ENCODE measurements around the gene NOTCH2NLA. TPM values are rescaled to one million over a fixed set of nuclear protein-coding genes. Genes with fewer than 3 reads are reported as not detected.
A peak's percentile ranks its signal among the peaks of the same experiment; 100 is the strongest.
"Not testable (repeated sequence)": the region's sequence is repeated elsewhere in the genome, so short reads cannot be mapped to it uniquely, and the experiment has no call there.

NOTCH2NLA gene
- 16.8 TPM for total RNA-seq
- long read RNA-seq, transcript NOTCH2NLA-201 (5 exons, 1,874 nt) = major isoform, 17 of 27 reads
- long read RNA-seq, partial matches to known transcripts = 1 of 27 reads
- long read RNA-seq, other reads (novel, unspliced or antisense) = 8 of 27 reads

DNA sequence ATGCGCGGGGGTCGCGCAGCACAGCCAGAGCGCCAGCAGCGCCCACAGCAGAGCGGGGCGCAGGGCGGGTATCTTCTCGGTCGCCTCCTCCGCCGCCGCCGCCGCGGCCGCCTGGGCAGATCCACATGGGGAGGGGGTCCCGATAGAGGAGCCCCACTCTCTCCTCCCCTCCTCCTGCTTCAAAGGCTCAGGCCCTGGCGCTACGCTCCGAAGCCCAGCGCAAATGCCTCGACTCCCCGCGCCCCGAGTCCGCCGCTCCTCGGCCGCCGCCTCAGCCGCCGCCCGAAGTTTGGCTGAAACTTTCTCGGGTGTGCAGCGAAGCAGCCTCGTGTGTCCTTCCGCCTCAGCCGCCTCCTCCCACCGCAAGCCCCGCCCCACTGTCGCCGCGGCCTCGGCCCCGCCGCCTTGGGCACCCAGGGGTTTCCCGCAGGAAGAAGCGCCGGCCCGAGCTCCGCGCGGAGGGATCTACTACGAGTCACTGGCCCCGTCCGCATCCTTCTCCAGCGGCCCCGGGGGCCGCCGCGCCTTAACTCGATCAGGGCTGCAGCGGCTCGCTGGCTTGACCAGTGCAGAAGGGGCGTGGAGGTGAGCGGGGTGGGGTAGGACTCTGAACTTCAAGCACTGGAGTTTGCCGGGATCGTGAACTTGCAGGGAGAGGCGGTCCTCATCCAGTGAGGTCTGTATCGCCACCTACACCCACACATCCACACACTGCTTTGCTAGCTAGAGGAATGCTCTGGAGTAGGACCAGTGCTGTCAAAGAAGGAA lies at the start of gene NOTCH2NLA:
Gene NOTCH2NLA (minus strand): TSS at position 312 of the 768 bp plus-strand sequence. CDS start 39,684 bp downstream, outside the sequence.
- intact Hi-C loops (cut with DNase I) = not testable (repeated sequence)
- peak; percentile 75 for DNase-seq (ENCODE audit: low spot score)

DNA sequence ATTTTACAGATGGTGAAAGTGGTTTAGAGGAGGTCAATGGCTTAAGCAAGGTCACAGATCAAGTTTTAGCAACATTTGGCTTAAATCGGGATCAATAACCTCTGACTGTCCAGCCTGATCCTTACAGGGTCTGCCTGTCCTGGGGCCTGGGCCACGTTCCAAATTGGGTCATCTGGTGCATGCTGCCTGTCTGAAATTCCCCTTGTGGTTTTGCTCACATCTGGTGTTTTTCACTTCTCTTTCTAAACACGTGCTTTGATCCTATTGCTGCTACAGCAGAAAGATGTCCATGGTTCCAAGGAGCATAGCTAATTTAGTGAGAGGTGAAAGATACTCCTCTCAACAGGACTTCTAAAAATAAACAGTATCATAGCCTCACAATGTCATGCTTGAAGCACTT lies 49.5 kb upstream of the NOTCH2NLA start:
- DNase-seq (ENCODE audit: low spot score); intact Hi-C loops (cut with DNase I): not testable (repeated sequence)

DNA sequence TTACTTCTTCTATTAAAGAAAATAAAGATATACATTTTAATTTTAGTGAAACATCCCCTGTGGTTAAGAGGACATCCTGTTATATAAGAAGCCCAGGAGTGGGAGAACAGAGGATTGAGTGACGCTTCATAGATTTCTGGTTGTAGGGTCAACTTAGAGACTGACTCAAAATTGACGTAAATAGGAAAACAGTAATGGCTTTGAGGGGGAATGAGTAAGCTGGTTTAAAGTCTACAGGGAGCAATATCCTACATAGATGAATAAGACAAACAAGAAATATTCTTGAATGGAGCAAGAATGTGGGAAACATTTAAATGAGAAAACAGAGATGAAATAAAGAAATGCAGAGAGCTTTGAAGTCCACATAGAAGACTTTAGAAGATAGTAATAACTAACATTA lies 48.3 kb upstream of the NOTCH2NLA start:
- DNase-seq (ENCODE audit: low spot score); intact Hi-C loops (cut with DNase I): not testable (repeated sequence)

DNA sequence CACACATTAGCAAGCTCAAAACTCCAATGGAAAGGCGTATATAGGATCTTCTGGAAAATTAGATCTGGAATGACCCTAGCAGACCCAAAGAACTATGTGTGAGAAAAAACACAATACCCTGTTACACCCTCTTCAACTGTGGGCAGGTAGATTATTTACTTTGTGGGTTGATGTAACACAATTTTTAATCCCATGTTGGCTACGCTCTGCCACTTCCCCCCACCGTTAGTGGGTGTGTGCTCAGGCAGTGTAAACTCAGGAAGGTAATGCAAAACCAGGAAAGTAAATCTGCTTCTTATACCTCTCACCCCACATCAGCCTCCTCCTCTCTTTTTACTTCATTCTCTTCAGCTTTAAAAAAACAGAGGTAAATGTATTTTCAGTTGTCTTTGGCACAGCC lies 45.3 kb upstream of the NOTCH2NLA start:
- DNase-seq (ENCODE audit: low spot score); intact Hi-C loops (cut with DNase I): not testable (repeated sequence)

DNA sequence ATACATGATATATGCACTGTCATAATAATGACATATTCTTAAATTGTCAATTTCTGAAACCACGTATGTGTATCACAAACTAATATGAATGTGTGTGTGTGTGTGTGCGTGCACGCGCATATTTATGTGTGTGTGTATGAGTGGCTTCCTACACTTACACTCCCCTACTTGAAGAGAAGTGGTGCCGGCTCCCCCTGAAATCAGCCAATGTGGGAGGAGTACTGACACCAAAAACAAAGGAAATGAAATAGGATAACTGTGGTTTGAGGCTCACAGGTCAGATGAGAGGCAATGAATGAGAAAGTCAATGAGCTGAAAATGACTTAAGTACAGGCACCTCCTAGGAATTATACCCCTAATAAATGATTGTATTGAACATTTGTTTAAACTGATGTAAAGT lies 44.4 kb upstream of the NOTCH2NLA start:
- intact Hi-C loops (cut with DNase I); DNase-seq (ENCODE audit: low spot score): not testable (repeated sequence)

DNA sequence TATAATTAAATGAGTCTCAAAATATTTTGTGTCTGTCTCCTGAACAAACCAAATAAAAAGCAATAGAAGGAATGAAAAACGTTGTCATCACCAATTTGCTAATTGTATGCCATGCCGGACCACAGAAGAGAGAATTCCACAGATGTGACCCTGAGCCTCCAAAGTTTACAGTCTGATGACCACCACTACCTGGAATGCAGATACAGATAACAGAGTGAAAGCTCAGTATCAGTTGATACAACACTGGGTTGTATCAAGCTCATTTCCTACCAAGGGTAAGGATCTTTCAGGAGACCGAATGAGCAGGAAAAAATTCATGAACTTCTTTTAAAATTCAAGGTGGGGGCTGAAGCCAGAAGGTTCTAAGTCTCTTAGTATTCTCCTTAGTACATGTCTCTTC lies 43.9 kb upstream of the NOTCH2NLA start:
- intact Hi-C loops (cut with DNase I); DNase-seq (ENCODE audit: low spot score): not testable (repeated sequence)

DNA sequence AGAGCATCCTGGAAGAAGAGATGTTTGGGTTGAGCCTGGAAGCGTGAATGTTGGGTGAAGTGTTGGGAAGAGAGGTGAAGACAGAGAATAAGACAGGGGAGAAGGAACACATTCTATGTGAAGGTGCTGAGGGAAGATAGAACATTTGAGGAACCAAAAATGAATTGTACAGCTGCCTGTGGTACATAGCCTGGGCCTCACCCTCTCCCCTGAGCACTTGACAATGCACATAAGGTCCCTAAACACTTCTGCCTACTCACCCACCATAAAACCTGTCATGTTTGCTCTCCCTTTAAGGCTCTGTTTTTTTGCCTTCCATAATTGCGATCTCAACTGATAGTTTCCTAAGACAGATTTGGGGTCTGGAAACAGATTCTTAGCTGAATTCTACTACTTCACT lies 43.2 kb upstream of the NOTCH2NLA start:
- DNase-seq (ENCODE audit: low spot score); intact Hi-C loops (cut with DNase I): not testable (repeated sequence)

DNA sequence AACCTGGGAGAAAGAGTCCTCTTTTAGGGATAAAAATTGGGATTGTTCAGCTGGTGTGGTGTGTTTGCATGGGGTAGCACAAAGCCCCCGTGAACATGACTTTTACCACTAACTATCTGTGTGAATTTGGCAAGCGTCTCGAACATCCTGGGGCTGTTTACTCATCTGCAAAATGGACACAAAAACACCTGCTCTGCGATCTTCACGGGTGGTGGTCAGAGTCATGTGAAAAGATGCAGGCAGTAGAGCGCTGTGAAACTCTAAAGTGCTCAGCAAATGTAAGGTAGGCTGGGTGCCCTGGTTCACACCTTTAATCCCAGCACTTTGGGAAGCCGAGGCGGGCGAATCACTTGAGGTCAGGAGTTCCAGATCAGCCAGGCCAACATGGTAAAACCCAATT lies 41.3 kb upstream of the NOTCH2NLA start:
- DNase-seq (ENCODE audit: low spot score); intact Hi-C loops (cut with DNase I): not testable (repeated sequence)

DNA sequence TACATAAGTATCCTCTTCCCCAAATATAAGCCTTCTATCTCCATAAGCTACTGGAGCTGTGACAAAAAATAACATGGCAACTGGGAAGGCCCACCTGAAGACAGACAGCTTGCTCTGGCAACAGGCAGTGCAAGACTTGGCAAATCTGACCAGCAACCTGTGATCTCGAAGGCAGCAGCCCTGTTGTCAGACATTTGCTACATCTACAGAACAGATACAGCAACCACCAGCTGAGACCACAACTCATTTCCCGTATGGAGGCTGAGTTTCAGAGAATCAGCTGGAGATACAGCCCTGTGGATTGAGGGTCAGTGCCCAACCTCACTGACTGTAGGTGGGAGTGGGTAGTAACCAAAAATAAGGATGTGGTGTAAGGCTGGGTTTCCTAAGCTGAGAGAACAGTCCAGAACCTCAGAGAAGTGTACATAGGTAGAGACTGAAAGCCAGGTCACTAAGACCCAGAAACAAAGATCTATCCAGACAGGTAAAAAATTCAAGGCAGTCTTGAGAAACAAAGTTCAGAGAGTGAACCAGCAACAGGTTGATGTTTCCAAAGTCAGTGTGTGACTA lies 37.4 kb upstream of the NOTCH2NLA start:
- intact Hi-C loops (cut with DNase I); DNase-seq (ENCODE audit: low spot score): not testable (repeated sequence)

DNA sequence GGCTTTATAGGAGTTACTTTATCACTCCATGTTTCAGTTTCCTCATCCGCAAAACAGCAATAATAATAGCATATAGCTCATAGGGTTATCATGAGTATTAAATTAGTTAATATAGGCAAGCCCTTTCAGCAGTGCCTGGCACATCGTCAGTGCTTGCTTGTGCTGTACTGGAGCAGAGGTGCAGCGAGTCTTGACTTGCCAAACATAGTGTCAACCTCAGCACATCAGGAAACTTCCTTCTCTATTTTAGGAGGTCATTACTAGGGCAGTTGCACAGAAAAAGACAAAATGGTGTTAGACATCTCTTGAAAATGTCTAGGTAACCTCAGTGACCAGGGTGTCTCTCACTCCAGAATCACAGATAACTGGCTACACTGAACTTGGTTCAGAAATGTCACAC lies 35.9 kb upstream of the NOTCH2NLA start:
- intact Hi-C loops (cut with DNase I); DNase-seq (ENCODE audit: low spot score): not testable (repeated sequence)

DNA sequence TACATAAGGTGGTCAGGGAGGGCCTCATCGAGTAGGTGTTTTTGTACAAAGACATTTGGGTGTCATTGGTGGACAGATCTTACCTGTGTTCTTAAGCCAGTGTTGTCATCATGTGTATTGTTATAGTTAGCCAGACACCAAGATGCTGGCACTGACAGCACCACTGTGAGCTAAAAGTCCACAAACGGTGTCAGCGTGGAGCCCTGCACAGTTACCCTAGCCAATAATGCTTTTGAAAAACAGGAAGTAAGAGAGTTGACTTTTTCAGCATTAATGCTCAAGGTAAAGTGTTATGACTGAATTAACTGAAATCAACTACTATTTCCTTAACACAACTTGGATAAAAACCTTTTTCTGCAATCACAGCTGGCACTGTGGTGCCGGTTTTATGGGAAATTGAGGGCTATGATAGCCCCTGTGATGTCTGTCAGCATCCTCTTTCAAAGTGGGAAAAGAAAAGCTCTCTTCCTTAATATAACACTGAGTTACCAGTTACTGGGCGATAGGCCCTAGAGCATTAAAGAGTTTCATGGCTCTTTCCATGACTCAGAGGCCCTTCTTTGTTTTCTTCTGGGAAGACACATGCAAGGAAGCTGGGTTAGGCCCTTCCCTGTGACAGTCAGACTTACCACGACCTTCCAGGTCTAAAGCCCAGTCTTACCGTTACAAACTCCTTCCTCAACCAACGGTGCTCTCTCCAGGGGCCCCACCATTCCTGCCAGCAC lies 31.3 kb upstream of the NOTCH2NLA start:
- intact Hi-C loops (cut with DNase I); DNase-seq (ENCODE audit: low spot score): not testable (repeated sequence)

DNA sequence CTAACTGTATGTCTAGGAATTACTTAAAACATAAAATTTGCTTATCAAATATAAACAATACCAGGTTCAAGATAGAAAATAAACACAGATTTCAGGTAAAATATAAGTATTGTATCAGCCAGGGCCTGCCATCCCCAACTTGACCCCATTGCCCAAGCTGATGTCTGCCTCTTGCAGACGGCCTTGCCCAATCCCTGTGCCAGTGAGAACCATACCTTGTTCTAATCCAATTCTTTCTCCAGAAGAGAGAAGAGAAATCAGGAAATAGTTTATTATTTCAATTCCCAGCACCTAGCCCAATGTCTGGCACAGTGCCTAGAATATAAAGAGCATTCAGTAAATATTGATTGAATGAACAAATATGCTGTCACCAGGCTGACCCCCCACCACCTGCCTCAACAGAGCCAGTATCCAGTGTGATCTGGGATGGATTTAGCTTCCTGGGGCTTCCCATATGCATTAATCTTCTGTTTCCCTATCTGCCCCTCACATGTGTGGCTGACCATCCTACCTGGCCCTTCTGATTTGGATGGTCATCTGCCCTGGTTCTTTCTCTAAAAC lies 29.3 kb upstream of the NOTCH2NLA start:
- DNase-seq (ENCODE audit: low spot score); intact Hi-C loops (cut with DNase I): not testable (repeated sequence)

DNA sequence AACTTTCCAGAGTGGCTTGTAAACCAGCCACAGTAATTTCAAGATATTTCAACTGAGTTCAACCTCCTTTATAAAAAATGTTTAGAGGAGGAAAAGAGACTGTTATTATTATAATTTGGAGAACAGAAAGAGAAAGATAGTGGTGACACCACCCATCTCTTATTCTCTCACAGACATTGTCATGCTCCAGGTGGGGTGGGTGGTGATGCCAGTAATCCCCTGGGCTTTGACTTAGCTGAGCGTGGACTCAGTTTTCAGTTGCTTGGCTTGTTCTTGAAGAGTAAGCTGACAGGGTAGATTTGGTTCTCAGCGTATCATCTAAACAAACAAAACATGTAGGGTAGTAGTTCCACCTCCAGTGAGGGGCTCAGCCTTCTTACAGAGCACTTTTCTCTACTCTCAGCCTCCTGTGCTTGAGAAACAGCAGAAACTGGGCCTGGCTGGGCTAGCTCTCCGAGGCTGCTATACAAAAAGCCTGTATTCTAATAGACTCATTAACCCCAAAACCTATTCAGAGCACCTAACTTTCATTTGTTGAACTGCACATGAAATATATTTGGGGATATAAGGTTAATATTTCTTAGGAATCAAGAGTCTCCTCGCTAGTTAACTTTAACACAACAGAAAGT lies 25.9 kb upstream of the NOTCH2NLA start:
- DNase-seq (ENCODE audit: low spot score); intact Hi-C loops (cut with DNase I): not testable (repeated sequence)

DNA sequence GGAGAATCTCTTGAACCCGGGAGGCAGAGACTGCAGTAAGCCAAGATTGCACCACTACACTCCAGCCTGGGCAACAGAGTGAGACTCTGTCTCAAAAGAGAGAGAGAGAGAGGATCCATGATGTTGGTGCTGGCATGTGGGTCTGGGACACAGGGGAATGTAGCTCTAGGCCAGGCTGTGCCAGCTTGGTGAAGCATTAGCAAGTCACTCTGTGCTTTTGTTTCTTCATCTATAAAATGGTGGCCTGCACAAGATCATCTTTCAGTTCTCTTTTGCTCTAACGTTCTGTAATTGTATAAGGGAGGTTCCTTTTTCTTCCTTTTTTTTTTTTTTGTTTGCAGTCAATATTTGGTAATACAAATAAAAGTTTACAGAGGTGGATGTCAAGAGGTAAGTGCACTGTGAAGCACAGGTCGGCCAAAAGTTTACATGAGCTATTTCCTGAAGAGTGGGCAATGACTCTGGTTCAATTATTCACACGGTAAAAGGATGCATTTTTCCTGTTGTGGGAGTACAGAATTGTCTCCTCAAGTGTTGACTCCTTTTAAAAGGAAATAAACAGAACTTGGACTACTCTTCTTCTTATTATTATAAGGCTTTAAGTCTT lies 24.5 kb upstream of the NOTCH2NLA start:
- DNase-seq (ENCODE audit: low spot score); intact Hi-C loops (cut with DNase I): not testable (repeated sequence)

DNA sequence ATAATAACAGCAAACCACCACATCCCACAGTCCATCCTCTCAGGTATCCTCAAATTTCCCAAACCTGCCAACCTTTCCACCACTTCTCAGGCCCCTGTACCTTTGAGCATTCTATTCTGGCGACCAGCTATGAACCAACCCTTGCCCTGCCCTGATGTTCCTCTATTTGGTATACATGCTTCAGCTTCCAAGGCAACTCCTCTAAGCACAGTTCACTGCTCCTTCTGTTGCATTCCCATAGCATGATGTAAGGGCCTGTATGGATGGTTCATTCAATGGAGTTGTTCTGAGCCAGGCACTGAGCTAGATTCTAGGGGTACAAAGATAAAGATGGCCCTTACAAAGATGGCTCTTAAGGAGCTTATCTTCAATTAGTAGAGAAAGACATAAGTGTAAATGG lies 22.7 kb upstream of the NOTCH2NLA start:
- not testable (repeated sequence) for DNase-seq (ENCODE audit: low spot score)

DNA sequence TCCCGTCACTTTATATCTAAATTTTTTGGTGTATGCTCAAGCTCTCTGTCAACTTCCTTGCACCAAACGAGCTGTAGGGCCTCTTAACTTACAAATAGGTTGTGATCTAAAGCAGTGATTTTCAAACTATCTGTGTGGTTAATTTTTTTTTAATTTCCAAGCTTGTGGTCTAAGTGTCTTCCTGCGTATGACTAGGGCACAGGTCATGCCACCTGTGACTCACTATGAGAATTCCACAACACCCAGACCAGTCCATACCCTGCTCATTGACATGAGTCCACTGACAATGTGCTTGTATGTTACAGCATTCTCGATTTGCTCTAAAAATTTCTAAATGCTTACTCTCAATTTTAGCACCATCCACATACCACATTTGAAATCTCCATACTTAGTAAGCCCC lies 19.8 kb upstream of the NOTCH2NLA start:
- DNase-seq (ENCODE audit: low spot score); intact Hi-C loops (cut with DNase I): not testable (repeated sequence)

More for the DNA sequence above, 22.7 kb upstream of the NOTCH2NLA start:
- intact Hi-C loops (cut with DNase I) = not testable (repeated sequence)

DNA sequence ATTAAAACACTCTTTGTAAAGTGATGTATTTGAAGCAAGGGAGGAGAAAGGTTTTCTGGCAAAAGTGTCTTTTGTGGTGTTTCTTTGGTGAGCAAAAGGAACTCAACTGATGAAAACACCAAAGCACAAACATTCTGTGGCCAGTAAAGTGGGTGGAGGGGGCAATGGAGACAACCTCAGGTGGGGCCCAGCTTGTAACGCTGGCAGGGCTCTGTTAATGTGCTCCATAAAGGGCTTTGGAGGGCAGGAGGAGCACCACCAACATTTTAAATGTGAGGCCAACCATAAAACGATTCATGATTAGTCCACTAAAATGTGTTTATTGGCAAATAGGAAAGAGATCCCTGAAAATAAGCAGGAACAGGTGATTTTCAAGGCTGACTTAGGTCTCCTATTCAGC lies 7.8 kb upstream of the NOTCH2NLA start:
- intact Hi-C loops (cut with DNase I); DNase-seq (ENCODE audit: low spot score): not testable (repeated sequence)

DNA sequence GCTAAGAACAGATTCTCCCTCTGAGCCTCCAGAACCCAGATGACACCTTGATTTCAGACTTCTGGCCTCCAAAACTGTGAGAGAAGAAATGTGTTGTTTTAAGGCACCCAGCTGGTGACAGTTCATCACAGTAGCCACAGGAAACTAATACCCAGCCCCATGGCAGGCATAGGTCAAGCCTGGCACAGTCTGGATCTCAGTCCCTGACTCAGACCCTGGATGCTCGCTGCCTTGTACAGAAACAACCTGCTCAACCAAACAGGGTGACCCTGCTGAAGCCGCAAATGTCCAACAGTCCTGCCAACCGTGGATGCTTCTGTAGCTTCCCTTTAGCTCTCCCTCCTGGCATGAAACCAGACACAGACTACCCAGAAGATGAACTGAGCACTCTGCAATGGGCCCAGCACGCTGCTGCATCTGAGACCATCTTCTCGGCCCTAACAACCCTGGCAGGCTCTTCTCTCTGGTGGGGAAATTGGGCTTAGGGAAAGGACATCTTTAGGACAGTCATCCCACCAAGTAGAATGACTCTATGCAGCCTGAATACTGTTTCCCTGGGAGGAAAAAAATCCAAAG lies 7.3 kb upstream of the NOTCH2NLA start:
- intact Hi-C loops (cut with DNase I); DNase-seq (ENCODE audit: low spot score): not testable (repeated sequence)
